ENCODE data around the gene PLAAT5. TPM values are rescaled to one million over a fixed set of nuclear protein-coding genes. Genes with fewer than 3 reads are reported as not detected.
A peak's percentile ranks its signal among the peaks of the same experiment; 100 is the strongest.

Gene PLAAT5
- total RNA-seq, 2 donors from 2014 or later = 14.0 to 18.1 TPM

DNA sequence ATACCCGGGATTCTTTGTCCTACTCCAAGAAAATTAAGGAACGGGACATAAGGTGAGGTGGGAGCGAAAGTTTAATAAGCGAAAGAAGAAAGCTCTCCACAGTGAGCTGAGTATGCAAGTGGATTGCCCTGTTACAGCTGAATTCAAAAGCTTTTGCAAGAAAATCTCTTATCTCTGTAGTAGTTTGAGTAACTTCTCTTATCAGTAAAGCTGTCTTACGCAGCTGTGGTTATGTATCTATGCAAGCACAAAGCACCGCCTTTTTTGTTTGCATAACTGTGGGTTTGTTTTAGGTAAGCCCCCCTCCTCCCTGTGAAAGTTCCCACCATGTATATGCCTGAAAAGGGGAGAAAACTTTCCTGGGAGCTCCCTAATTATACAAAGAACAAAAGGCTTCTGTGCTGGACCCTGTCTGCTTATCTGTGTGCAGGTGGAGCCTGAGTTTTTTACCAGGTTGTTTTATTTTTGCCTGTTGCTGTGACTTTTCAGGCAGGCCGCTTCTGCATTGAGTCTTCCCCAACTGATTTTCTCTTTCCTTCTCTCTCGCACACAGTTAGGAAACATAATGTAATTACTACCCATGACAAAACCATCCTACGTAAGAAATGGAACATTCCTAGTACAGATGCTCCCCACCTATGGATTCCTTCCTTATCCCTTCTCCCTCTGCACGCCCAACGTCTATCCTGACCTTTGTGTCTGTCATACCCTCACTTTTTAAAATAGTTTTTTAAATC is 837 bp upstream of the PLAAT5 start:
- Histone ChIP-seq H3K9ac (ENCODE audit: extremely low read depth, low read length, poor library complexity, severe bottlenecking) (no peak overlapping the region), H3K4me1 (ENCODE audit: control insufficient read depth, insufficient read depth, low read length) (no peaks in the 10 kb centered on the region), H3K27me3 (ENCODE audit: control insufficient read depth, insufficient read depth, low read length, poor library complexity, severe bottlenecking) (no peaks in the 10 kb centered on the region), H3K36me3 (ENCODE audit: control insufficient read depth, insufficient read depth, low read length) (no peaks in the 10 kb centered on the region), H3K4me3 (ENCODE audit: low read length) (peak overlapping the region; percentile 64), H3K9me3 (ENCODE audit: control insufficient read depth, low read length) (peaks cover 53% of the 10 kb centered on the region), H3K27ac (ENCODE audit: low read depth, low read length) (no peak overlapping the region)
- Mint-ChIP-seq H3K4me3 (peak overlapping the region; percentile 79), H3K36me3 (ENCODE audit: low read depth) (peaks cover 11% of the 10 kb centered on the region), H3K9me3 (peaks cover 18% of the 10 kb centered on the region), H3K4me1 (peaks cover 27% of the 10 kb centered on the region), H3K27me3 (ENCODE audit: insufficient read depth) (peaks cover 7% of the 10 kb centered on the region), H3K27ac (peak overlapping the region; percentile 93)
- TF ChIP-seq, protein P1, sequence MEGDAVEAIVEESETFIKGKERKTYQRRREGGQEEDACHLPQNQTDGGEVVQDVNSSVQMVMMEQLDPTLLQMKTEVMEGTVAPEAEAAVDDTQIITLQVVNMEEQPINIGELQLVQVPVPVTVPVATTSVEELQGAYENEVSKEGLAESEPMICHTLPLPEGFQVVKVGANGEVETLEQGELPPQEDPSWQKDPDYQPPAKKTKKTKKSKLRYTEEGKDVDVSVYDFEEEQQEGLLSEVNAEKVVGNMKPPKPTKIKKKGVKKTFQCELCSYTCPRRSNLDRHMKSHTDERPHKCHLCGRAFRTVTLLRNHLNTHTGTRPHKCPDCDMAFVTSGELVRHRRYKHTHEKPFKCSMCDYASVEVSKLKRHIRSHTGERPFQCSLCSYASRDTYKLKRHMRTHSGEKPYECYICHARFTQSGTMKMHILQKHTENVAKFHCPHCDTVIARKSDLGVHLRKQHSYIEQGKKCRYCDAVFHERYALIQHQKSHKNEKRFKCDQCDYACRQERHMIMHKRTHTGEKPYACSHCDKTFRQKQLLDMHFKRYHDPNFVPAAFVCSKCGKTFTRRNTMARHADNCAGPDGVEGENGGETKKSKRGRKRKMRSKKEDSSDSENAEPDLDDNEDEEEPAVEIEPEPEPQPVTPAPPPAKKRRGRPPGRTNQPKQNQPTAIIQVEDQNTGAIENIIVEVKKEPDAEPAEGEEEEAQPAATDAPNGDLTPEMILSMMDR (conservative IDR thresholded peaks at IDR 0.05) = no peak
- 83 to 85% methylated on average over 5 to 11 of the region's 11 CpGs for WGBS, 2 experiments (ENCODE audit: insufficient coverage in 1 of 2, insufficient read length in 1 of 2)
- no peak for DNase-seq

- no peaks in the 10 kb centered on the region for H3K27me3 ChIP-seq (ENCODE audit: control insufficient read depth, insufficient read depth, low read length, poor library complexity, severe bottlenecking)
- Mint-ChIP-seq H3K4me1 (peaks cover 27% of the 10 kb centered on the region), H3K9me3 (peaks cover 22% of the 10 kb centered on the region), H3K36me3 (ENCODE audit: low read depth) (peaks cover 17% of the 10 kb centered on the region), H3K27me3 (ENCODE audit: insufficient read depth) (peaks cover 7% of the 10 kb centered on the region), H3K27ac (peak overlapping the region; percentile 93), H3K4me3 (peak overlapping the region; percentile 79)
- no peak overlapping the region for H3K27ac ChIP-seq (ENCODE audit: low read depth, low read length)
- H3K9ac ChIP-seq (ENCODE audit: extremely low read depth, low read length, poor library complexity, severe bottlenecking) = no peak overlapping the region
- WGBS, 2 experiments (ENCODE audit: insufficient coverage in 1 of 2, insufficient read length in 1 of 2) = 73 to 77% methylated on average over 3 to 13 of the region's 13 CpGs
- H3K4me1 ChIP-seq (ENCODE audit: control insufficient read depth, insufficient read depth, low read length) = no peaks in the 10 kb centered on the region
- TF ChIP-seq, protein P1 (conservative IDR thresholded peaks at IDR 0.05) = no peak
- no peaks in the 10 kb centered on the region for H3K36me3 ChIP-seq (ENCODE audit: control insufficient read depth, insufficient read depth, low read length)
- DNase-seq = no peak
- peaks cover 53% of the 10 kb centered on the region for H3K9me3 ChIP-seq (ENCODE audit: control insufficient read depth, low read length)
- peak overlapping the region; percentile 64 for H3K4me3 ChIP-seq (ENCODE audit: low read length)
Measured at GRCh38 chr11:63491240-63491587, 247 bp upstream of the PLAAT5 start.

GRCh38 chr11:63489879-63490278 is 1.1 kb downstream of the PLAAT5 start:
- Mint-ChIP-seq H3K4me3 (peak overlapping the region; percentile 79), H3K27ac (peak overlapping the region; percentile 80), H3K36me3 (ENCODE audit: low read depth) (peaks cover 30% of the 10 kb centered on the region), H3K9me3 (peaks cover 35% of the 10 kb centered on the region), H3K27me3 (ENCODE audit: insufficient read depth) (peaks cover 2% of the 10 kb centered on the region), H3K4me1 (peaks cover 27% of the 10 kb centered on the region)
- Histone ChIP-seq H3K9me3 (ENCODE audit: control insufficient read depth, low read length) (peaks cover 60% of the 10 kb centered on the region), H3K4me3 (ENCODE audit: low read length) (peak overlapping the region; percentile 64), H3K36me3 (ENCODE audit: control insufficient read depth, insufficient read depth, low read length) (no peaks in the 10 kb centered on the region), H3K27me3 (ENCODE audit: control insufficient read depth, insufficient read depth, low read length, poor library complexity, severe bottlenecking) (no peaks in the 10 kb centered on the region), H3K27ac (ENCODE audit: low read depth, low read length) (no peak overlapping the region), H3K4me1 (ENCODE audit: control insufficient read depth, insufficient read depth, low read length) (no peaks in the 10 kb centered on the region), H3K9ac (ENCODE audit: extremely low read depth, low read length, poor library complexity, severe bottlenecking) (no peak overlapping the region)
- WGBS, 2 experiments (ENCODE audit: insufficient coverage in 1 of 2, insufficient read length in 1 of 2) = 68 to 85% methylated on average over 3 of the region's 3 CpGs
- TF ChIP-seq, protein P1 (conservative IDR thresholded peaks at IDR 0.05) = peak; percentile 70
- DNase-seq = peak; percentile 83
